ENCODE measurements around the gene WNT2B. TPM values are rescaled to one million over a fixed set of nuclear protein-coding genes. Genes with fewer than 3 reads are reported as not detected.

WNT2B gene
- total RNA-seq, 1 experiment from 2014 or later, result not detected

DNA sequence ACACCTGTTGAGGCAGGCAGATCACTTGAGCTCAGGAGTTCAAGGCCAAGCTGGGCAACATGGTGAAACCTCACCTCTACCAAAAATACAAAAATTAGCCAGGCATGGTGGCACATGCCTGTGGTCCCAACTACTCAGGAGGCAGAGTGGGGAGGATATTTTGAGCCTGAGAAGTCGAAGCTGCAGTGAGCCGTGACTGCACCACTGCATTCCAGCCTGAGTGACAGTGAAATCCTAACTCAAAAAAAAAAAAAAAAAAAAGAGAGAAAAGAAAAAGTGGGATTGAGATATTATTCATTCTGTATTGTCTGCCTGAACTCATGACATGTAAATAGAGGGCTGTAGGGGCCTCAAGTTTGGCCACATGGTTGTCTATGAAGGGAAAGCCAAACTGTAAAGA is 37.3 kb downstream of the WNT2B start:
- no peaks in the 10 kb centered on the region for H3K36me3 ChIP-seq (ENCODE audit: insufficient read depth, low read length)
- H3K4me2 ChIP-seq (ENCODE audit: low read depth, low read length, poor library complexity, severe bottlenecking), result no peak overlapping the region
- H3K27ac ChIP-seq (ENCODE audit: low read length), result no peak overlapping the region
- no peak overlapping the region for H2AFZ ChIP-seq (ENCODE audit: low read length)
- no peak for DNase-seq
- no peaks in the 10 kb centered on the region for H3K4me1 ChIP-seq (ENCODE audit: low read length)
- H3K9ac ChIP-seq (ENCODE audit: low read length), result no peak overlapping the region
- no peaks in the 10 kb centered on the region for H3K79me2 ChIP-seq (ENCODE audit: low read length)
- no peaks in the 10 kb centered on the region for H3K27me3 ChIP-seq (ENCODE audit: low read length)
- no peak overlapping the region for H3K4me3 ChIP-seq (ENCODE audit: low read length)
- H3K9me2 ChIP-seq (replicated peaks; ENCODE audit: insufficient read depth, low read length), result no peaks in the 10 kb centered on the region
- no peaks in the 10 kb centered on the region for H3K9me3 ChIP-seq (ENCODE audit: low read length)
- H4K20me1 ChIP-seq (ENCODE audit: insufficient read depth, low read depth, low read length), result no peaks in the 10 kb centered on the region

DNA sequence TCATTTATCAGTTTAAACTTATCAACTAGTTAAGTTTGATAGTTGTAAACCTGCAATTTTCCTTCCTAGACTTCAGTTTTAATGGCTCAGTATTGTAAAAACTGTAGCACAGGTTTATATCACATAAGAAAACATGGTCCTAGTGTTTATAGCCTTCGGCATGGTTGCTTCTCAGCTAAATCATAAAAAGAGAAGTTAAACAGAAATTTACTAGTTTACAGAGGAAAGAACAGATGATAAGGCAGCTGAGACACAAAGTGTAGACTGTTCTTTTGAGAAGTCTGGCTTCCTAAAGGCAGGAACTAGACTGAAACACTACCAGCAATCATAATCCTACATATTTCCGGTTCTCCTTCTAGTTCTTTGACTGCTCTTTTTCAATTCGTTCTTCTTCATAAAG is 39.8 kb downstream of the WNT2B start:
- no peaks in the 10 kb centered on the region for H3K27me3 ChIP-seq (ENCODE audit: low read length)
- no peaks in the 10 kb centered on the region for H3K79me2 ChIP-seq (ENCODE audit: low read length)
- H3K27ac ChIP-seq (ENCODE audit: low read length), result no peak overlapping the region
- no peaks in the 10 kb centered on the region for H3K36me3 ChIP-seq (ENCODE audit: insufficient read depth, low read length)
- no peak overlapping the region for H3K9ac ChIP-seq (ENCODE audit: low read length)
- H2AFZ ChIP-seq (ENCODE audit: low read length), result no peak overlapping the region
- DNase-seq, result no peak
- H3K9me2 ChIP-seq (replicated peaks; ENCODE audit: insufficient read depth, low read length), result no peaks in the 10 kb centered on the region
- H3K9me3 ChIP-seq (ENCODE audit: low read length), result no peaks in the 10 kb centered on the region
- H3K4me2 ChIP-seq (ENCODE audit: low read depth, low read length, poor library complexity, severe bottlenecking), result no peak overlapping the region
- no peaks in the 10 kb centered on the region for H3K4me1 ChIP-seq (ENCODE audit: low read length)
- no peaks in the 10 kb centered on the region for H4K20me1 ChIP-seq (ENCODE audit: insufficient read depth, low read depth, low read length)
- no peak overlapping the region for H3K4me3 ChIP-seq (ENCODE audit: low read length)

DNA sequence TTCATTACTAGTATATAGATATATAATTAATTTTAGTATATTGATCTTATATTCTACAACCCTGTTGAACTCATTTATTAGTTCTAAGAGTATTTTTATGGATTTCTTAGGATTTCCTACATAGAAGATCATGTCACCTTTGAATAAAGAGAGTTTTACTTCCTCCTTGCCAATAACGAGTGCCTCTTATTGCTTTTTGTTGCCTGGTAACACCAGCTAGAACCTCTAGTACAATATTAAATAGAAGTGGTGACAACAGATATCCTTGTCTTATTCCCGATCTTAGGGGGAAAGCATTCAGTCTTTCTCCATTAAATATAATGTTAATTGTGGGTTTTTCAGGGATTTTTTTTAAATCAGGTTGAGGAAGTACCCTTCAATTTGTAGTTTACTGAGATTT is 40.8 kb downstream of the WNT2B start:
- Histone ChIP-seq H3K9ac (ENCODE audit: low read length) (no peak overlapping the region), H3K27me3 (ENCODE audit: low read length) (no peaks in the 10 kb centered on the region), H3K79me2 (ENCODE audit: low read length) (no peaks in the 10 kb centered on the region), H2AFZ (ENCODE audit: low read length) (no peak overlapping the region), H3K9me3 (ENCODE audit: low read length) (no peaks in the 10 kb centered on the region), H3K4me3 (ENCODE audit: low read length) (no peak overlapping the region), H4K20me1 (ENCODE audit: insufficient read depth, low read depth, low read length) (no peaks in the 10 kb centered on the region), H3K9me2 (replicated peaks; ENCODE audit: insufficient read depth, low read length) (no peaks in the 10 kb centered on the region), H3K27ac (ENCODE audit: low read length) (no peak overlapping the region), H3K4me2 (ENCODE audit: low read depth, low read length, poor library complexity, severe bottlenecking) (no peak overlapping the region), H3K4me1 (ENCODE audit: low read length) (no peaks in the 10 kb centered on the region), H3K36me3 (ENCODE audit: insufficient read depth, low read length) (no peaks in the 10 kb centered on the region)
- no peak for DNase-seq

DNA sequence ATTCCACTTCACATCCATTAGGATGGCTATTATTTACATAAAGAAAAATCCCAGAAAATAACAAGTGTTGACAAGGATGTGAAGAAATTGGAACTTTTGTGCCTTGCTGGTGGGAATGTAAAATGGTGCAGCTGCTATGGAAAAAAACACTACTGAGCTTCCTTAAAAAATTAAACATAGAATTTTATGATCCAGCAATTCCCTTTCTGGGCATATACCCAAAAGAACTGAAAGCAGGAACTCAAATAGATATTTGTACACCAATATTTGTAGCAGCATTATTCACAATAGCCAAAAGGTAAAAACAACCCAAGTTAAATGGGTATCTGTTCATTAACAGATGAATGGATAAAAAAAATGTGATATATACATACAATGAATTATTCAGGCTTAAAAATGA is 45.6 kb downstream of the WNT2B start:
- no peak overlapping the region for H3K4me2 ChIP-seq (ENCODE audit: low read depth, low read length, poor library complexity, severe bottlenecking)
- no peaks in the 10 kb centered on the region for H4K20me1 ChIP-seq (ENCODE audit: insufficient read depth, low read depth, low read length)
- H2AFZ ChIP-seq (ENCODE audit: low read length), result no peak overlapping the region
- H3K9me3 ChIP-seq (ENCODE audit: low read length), result no peaks in the 10 kb centered on the region
- H3K79me2 ChIP-seq (ENCODE audit: low read length), result no peaks in the 10 kb centered on the region
- no peaks in the 10 kb centered on the region for H3K9me2 ChIP-seq (replicated peaks; ENCODE audit: insufficient read depth, low read length)
- H3K4me3 ChIP-seq (ENCODE audit: low read length), result no peak overlapping the region
- H3K9ac ChIP-seq (ENCODE audit: low read length), result no peak overlapping the region
- no peak overlapping the region for H3K27ac ChIP-seq (ENCODE audit: low read length)
- no peaks in the 10 kb centered on the region for H3K36me3 ChIP-seq (ENCODE audit: insufficient read depth, low read length)
- no peaks in the 10 kb centered on the region for H3K4me1 ChIP-seq (ENCODE audit: low read length)
- DNase-seq, result no peak
- H3K27me3 ChIP-seq (ENCODE audit: low read length), result no peaks in the 10 kb centered on the region

- Histone ChIP-seq H4K20me1 (ENCODE audit: insufficient read depth, low read depth, low read length) (no peaks in the 10 kb centered on the region), H2AFZ (ENCODE audit: low read length) (no peak overlapping the region), H3K36me3 (ENCODE audit: insufficient read depth, low read length) (no peaks in the 10 kb centered on the region), H3K4me2 (ENCODE audit: low read depth, low read length, poor library complexity, severe bottlenecking) (no peak overlapping the region), H3K27ac (ENCODE audit: low read length) (no peak overlapping the region), H3K9ac (ENCODE audit: low read length) (no peak overlapping the region), H3K4me1 (ENCODE audit: low read length) (no peaks in the 10 kb centered on the region), H3K79me2 (ENCODE audit: low read length) (no peaks in the 10 kb centered on the region), H3K9me2 (replicated peaks; ENCODE audit: insufficient read depth, low read length) (no peaks in the 10 kb centered on the region), H3K4me3 (ENCODE audit: low read length) (no peak overlapping the region), H3K27me3 (ENCODE audit: low read length) (no peaks in the 10 kb centered on the region), H3K9me3 (ENCODE audit: low read length) (no peaks in the 10 kb centered on the region)
- DNase-seq, result no peak
These were observed 48.6 kb downstream of the WNT2B start for GRCh38 chr1:112557385-112557784.

DNA sequence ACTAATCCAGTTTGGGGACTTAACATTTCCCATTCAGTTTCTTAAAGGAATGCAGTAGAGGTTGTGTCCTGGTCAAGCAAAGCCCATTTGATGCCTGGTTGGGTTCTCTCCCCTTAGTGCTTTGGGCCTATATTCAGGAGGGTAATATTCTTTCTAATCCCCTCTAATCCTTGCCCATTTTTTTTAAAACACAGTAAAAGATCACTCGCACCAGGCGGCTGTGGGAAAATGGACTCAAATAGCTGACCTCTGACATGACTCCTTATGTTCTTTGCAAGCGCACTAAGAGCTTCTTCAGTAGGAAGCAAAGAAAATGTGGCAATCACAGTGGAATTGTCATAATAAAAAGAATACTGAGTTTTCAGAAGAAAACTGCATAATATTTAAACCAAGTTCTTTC is 49.9 kb downstream of the WNT2B start:
- Histone ChIP-seq H3K36me3 (ENCODE audit: insufficient read depth, low read length) (no peaks in the 10 kb centered on the region), H3K79me2 (ENCODE audit: low read length) (no peaks in the 10 kb centered on the region), H3K4me1 (ENCODE audit: low read length) (no peaks in the 10 kb centered on the region), H3K27ac (ENCODE audit: low read length) (no peak overlapping the region), H4K20me1 (ENCODE audit: insufficient read depth, low read depth, low read length) (no peaks in the 10 kb centered on the region), H3K9me2 (replicated peaks; ENCODE audit: insufficient read depth, low read length) (no peaks in the 10 kb centered on the region), H3K27me3 (ENCODE audit: low read length) (no peaks in the 10 kb centered on the region), H3K9ac (ENCODE audit: low read length) (no peak overlapping the region), H3K4me3 (ENCODE audit: low read length) (no peak overlapping the region), H3K4me2 (ENCODE audit: low read depth, low read length, poor library complexity, severe bottlenecking) (no peak overlapping the region), H3K9me3 (ENCODE audit: low read length) (no peaks in the 10 kb centered on the region), H2AFZ (ENCODE audit: low read length) (no peak overlapping the region)
- DNase-seq, result no peak

DNA sequence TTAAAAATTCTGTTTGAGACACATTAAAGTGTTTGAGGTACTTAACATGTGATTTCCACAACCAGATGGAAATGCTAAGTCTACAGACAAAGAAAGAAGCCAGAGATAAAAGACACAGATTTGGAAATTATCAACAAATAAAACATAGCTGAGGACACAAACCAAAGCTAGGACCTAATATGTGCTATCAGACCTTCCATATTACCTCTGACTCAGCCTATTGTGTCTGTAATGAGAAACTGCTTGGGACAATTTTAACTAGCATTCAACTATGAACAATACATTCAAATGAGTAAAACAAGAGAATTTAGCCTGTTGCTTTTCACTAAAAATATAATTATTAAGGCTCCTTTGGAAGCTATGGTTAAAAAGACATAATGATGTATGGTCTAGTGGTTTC is 54.6 kb downstream of the WNT2B start:
- H3K36me3 ChIP-seq (ENCODE audit: insufficient read depth, low read length), result no peaks in the 10 kb centered on the region
- no peaks in the 10 kb centered on the region for H3K79me2 ChIP-seq (ENCODE audit: low read length)
- no peak overlapping the region for H3K4me3 ChIP-seq (ENCODE audit: low read length)
- no peaks in the 10 kb centered on the region for H3K27me3 ChIP-seq (ENCODE audit: low read length)
- no peaks in the 10 kb centered on the region for H4K20me1 ChIP-seq (ENCODE audit: insufficient read depth, low read depth, low read length)
- no peak overlapping the region for H3K9ac ChIP-seq (ENCODE audit: low read length)
- H3K4me2 ChIP-seq (ENCODE audit: low read depth, low read length, poor library complexity, severe bottlenecking), result no peak overlapping the region
- no peak for DNase-seq
- no peaks in the 10 kb centered on the region for H3K9me3 ChIP-seq (ENCODE audit: low read length)
- no peaks in the 10 kb centered on the region for H3K4me1 ChIP-seq (ENCODE audit: low read length)
- no peak overlapping the region for H3K27ac ChIP-seq (ENCODE audit: low read length)
- no peaks in the 10 kb centered on the region for H3K9me2 ChIP-seq (replicated peaks; ENCODE audit: insufficient read depth, low read length)
- H2AFZ ChIP-seq (ENCODE audit: low read length), result no peak overlapping the region

DNA sequence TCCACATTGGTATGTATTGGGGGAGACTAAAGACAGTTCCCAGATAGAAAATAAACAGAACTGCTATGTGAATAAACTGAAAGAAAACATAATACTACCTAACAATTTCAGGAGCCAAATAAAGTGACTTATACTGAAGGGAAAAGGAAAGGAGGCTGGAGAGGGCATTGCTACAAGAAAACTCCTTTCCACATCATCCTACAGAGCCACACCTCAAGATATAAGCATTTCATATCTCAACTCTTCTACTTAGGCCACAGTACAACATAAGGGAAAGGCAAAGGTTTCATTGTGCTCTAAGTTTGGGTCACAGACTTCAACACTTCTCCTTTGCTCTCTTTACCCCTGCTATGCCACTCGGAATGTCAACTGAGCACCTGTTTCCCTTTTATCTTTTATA is 55.3 kb downstream of the WNT2B start:
- Histone ChIP-seq H4K20me1 (ENCODE audit: insufficient read depth, low read depth, low read length) (no peaks in the 10 kb centered on the region), H2AFZ (ENCODE audit: low read length) (no peak overlapping the region), H3K27me3 (ENCODE audit: low read length) (no peaks in the 10 kb centered on the region), H3K4me3 (ENCODE audit: low read length) (no peak overlapping the region), H3K36me3 (ENCODE audit: insufficient read depth, low read length) (no peaks in the 10 kb centered on the region), H3K9me2 (replicated peaks; ENCODE audit: insufficient read depth, low read length) (no peaks in the 10 kb centered on the region), H3K9ac (ENCODE audit: low read length) (no peak overlapping the region), H3K4me2 (ENCODE audit: low read depth, low read length, poor library complexity, severe bottlenecking) (no peak overlapping the region), H3K27ac (ENCODE audit: low read length) (no peak overlapping the region), H3K4me1 (ENCODE audit: low read length) (no peaks in the 10 kb centered on the region), H3K79me2 (ENCODE audit: low read length) (no peaks in the 10 kb centered on the region), H3K9me3 (ENCODE audit: low read length) (no peaks in the 10 kb centered on the region)
- DNase-seq, result no peak

DNA sequence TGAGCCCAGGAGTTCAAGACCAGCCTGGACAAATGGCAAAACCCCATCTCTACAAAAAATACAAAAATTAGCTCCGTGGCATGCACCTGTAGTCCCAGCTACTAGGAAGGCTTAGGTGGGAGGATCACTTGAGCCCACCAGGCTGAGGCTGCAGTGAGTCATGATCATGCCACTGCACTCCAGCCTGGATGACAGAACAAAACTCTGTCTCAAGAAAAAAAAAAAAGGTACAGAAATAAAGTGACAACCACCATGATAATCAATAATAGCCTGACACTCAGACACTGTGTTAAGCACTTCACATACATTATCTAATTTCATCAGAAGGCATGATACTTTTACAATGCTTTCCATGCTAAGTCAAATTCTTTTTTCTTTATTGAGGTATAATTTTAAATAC is 57.0 kb downstream of the WNT2B start:
- H3K36me3 ChIP-seq (ENCODE audit: insufficient read depth, low read length), result no peaks in the 10 kb centered on the region
- H3K27me3 ChIP-seq (ENCODE audit: low read length), result no peaks in the 10 kb centered on the region
- no peaks in the 10 kb centered on the region for H3K9me2 ChIP-seq (replicated peaks; ENCODE audit: insufficient read depth, low read length)
- no peak overlapping the region for H3K4me3 ChIP-seq (ENCODE audit: low read length)
- no peak overlapping the region for H3K27ac ChIP-seq (ENCODE audit: low read length)
- H3K4me1 ChIP-seq (ENCODE audit: low read length), result no peaks in the 10 kb centered on the region
- no peak overlapping the region for H3K4me2 ChIP-seq (ENCODE audit: low read depth, low read length, poor library complexity, severe bottlenecking)
- no peaks in the 10 kb centered on the region for H4K20me1 ChIP-seq (ENCODE audit: insufficient read depth, low read depth, low read length)
- no peaks in the 10 kb centered on the region for H3K79me2 ChIP-seq (ENCODE audit: low read length)
- no peaks in the 10 kb centered on the region for H3K9me3 ChIP-seq (ENCODE audit: low read length)
- H3K9ac ChIP-seq (ENCODE audit: low read length), result no peak overlapping the region
- DNase-seq, result no peak
- no peak overlapping the region for H2AFZ ChIP-seq (ENCODE audit: low read length)

Data from Karpas-422 (cell line).